SU-DHL-6 (cell line): ENCODE results near the gene TPST2.

ENCODE experiments used
- H2AFZ ChIP-seq: fragments of 200-600 bp; sonication (generic); 2 replicates; pipeline ENCODE4 v1.6.1; 2014; ENCODE audit warnings: low read depth, mild to moderate bottlenecking, moderate library complexity, mixed read lengths, antibody characterized with exemption, low read length; ENCODE audit not compliant: severe bottlenecking
- H3F3A ChIP-seq: fragments of 200-600 bp; shearing (Covaris generic); 2 replicates; pipeline ENCODE4 v1.6.0; 2016; ENCODE audit warnings: antibody characterized with exemption, mild to moderate bottlenecking; ENCODE audit not compliant: insufficient read depth
- H3K27ac ChIP-seq: fragments of 200-600 bp; sonication (generic); 2 replicates; pipeline ENCODE4 v1.5.1; 2016; ENCODE audit warnings: low read depth, mild to moderate bottlenecking, low read length, moderate library complexity, mixed read lengths
- H3K27me3 ChIP-seq: fragments of 200-600 bp; sonication (generic), shearing (Covaris generic); 2 replicates; pipeline ENCODE4 v1.6.0; 2014; ENCODE audit warnings: mild to moderate bottlenecking, low read length
- H3K36me3 ChIP-seq: fragments of 200-600 bp; sonication (generic); 2 replicates; pipeline ENCODE4 v1.6.1; 2014; ENCODE audit warnings: mild to moderate bottlenecking, low read length, mixed read lengths
- H3K4me2 ChIP-seq: fragments of 300-600, 200-600 bp; shearing (Covaris generic), sonication (generic); 2 replicates; pipeline ENCODE4 v1.6.0; 2014; ENCODE audit warnings: low read length, low read depth, mild to moderate bottlenecking; ENCODE audit not compliant: poor library complexity, severe bottlenecking
- H3K4me3 ChIP-seq: fragments of 200-600 bp; sonication (generic); 2 replicates; pipeline ENCODE4 v1.5.1; 2014; ENCODE audit warnings: antibody characterized with exemption, low read length, mild to moderate bottlenecking, mixed read lengths; ENCODE audit not compliant: insufficient read depth, poor library complexity, severe bottlenecking
- H3K79me2 ChIP-seq: fragments of 200-600 bp; sonication (generic); 2 replicates; pipeline ENCODE4 v1.6.1; 2014; ENCODE audit warnings: mild to moderate bottlenecking, low read length, moderate library complexity; ENCODE audit not compliant: insufficient read depth
- H3K9ac ChIP-seq: fragments of 200-600 bp; sonication (generic); 2 replicates; pipeline ENCODE4 v1.7.0; 2014; ENCODE audit warnings: mild to moderate bottlenecking, low read length
- H3K9me2 ChIP-seq: fragments of 200-600 bp; sonication (generic); replicated peaks from 2 replicates; pipeline ENCODE4 v1.6.1; 2014; ENCODE audit warnings: low read length; ENCODE audit not compliant: insufficient read depth
- H3K9me3 ChIP-seq: fragments of 200-600 bp; sonication (generic); 2 replicates; pipeline ENCODE4 v1.6.1; 2014; ENCODE audit warnings: low read length, mixed read lengths; ENCODE audit not compliant: insufficient read depth
- H4K20me1 ChIP-seq: fragments of 200-600 bp; sonication (generic); 2 replicates; pipeline ENCODE4 v1.6.1; 2014; ENCODE audit warnings: low read depth, mild to moderate bottlenecking, antibody characterized with exemption, low read length, moderate library complexity, mixed read lengths
- EZH2phosphoT487 ChIP-seq: fragments of 200-600 bp; sonication (generic), shearing (Covaris generic); conservative IDR thresholded peaks from 2 replicates; pipeline ENCODE4 v1.6.1; 2018; ENCODE audit warnings: mild to moderate bottlenecking, antibody characterized with exemption, low read length, moderate library complexity, mixed read lengths
- TF ChIP-seq, protein P1 (sequence below): fragments of 200-600 bp; sonication (generic); IDR thresholded peaks from one replicate; pipeline ENCODE4 v1.5.1; 2017; ENCODE audit warnings: antibody characterized with exemption, mild to moderate bottlenecking, low read length, moderate library complexity; ENCODE audit not compliant: insufficient read depth, poor library complexity, severe bottlenecking

The TPST2 gene

DNA sequence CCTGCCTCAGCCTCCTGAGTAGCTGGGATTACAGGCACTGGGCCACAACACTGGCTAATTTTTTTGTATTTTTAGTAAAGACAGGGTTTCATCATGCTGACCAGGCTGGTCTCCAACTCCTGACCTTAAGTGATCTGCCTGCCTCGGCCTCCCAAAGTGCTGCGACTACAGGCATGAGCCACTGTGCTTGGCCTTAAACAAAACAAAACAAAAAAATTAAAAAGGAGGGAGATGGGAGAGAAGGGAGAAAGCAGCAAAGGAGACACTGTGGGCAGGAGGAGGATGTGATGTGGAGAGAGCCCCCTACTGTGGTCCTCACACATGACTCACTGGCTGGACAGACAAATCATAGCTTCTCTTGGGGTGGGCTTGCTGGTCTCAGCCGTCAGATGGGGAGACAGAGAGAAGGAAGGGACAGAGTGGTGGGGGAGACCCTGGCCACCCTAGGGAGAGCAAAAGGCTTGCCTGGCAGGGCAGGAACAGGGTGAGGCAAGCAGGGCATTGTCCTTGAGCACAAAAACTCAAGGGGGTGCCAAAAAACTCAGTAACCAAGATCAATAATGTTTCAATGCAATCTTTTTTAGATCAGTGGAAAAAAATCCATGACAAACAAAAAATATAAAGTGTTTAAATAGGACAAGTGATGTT is 31.6 kb downstream of the TPST2 start:
- Histone ChIP-seq H3F3A (no peaks in the 10 kb centered on the region), H3K27ac (no peak overlapping the region), H3K4me2 (no peak overlapping the region), H3K9me2 (no peaks in the 10 kb centered on the region), H3K9me3 (no peaks in the 10 kb centered on the region), H2AFZ (no peak overlapping the region), H3K9ac (no peak overlapping the region), H3K36me3 (no peaks in the 10 kb centered on the region), H3K4me3 (no peak overlapping the region), H4K20me1 (no peaks in the 10 kb centered on the region), H3K27me3 (no peaks in the 10 kb centered on the region), H3K79me2 (peaks cover 17% of the 10 kb centered on the region; the same call in 1 of the 2 replicates)
- TF ChIP-seq EZH2phosphoT487, result no peak
- TF ChIP-seq, protein P1, sequence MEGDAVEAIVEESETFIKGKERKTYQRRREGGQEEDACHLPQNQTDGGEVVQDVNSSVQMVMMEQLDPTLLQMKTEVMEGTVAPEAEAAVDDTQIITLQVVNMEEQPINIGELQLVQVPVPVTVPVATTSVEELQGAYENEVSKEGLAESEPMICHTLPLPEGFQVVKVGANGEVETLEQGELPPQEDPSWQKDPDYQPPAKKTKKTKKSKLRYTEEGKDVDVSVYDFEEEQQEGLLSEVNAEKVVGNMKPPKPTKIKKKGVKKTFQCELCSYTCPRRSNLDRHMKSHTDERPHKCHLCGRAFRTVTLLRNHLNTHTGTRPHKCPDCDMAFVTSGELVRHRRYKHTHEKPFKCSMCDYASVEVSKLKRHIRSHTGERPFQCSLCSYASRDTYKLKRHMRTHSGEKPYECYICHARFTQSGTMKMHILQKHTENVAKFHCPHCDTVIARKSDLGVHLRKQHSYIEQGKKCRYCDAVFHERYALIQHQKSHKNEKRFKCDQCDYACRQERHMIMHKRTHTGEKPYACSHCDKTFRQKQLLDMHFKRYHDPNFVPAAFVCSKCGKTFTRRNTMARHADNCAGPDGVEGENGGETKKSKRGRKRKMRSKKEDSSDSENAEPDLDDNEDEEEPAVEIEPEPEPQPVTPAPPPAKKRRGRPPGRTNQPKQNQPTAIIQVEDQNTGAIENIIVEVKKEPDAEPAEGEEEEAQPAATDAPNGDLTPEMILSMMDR, result no peak

DNA sequence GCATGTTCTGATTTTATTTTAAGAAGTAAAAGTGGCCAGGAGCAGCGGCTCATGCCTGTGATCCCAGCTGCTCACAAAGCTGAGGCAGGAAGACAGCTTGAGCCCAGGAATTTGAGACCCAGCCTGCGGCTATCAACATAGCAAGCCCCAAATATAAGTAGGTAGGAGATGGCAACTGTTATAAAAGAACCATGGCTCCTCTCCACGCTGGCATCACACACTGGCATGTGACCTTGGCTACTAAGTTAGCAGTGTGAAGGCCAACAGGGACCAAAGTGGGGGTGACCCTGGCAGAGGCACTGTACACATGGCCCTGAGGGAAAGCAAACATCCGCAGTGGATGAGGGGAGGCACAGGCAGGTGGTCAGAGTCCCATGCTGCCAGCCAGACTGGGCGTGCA is 33.0 kb downstream of the TPST2 start:
- no peaks in the 10 kb centered on the region for H3K27me3 ChIP-seq
- H3K27ac ChIP-seq, result no peak overlapping the region
- no peaks in the 10 kb centered on the region for H3K9me2 ChIP-seq
- no peak overlapping the region for H3K4me3 ChIP-seq
- no peaks in the 10 kb centered on the region for H3F3A ChIP-seq
- TF ChIP-seq, protein P1, result no peak
- TF ChIP-seq EZH2phosphoT487, result no peak
- no peaks in the 10 kb centered on the region for H3K36me3 ChIP-seq
- H3K79me2 ChIP-seq, result peaks cover 13% of the 10 kb centered on the region; the same call in 1 of the 2 replicates
- H3K9me3 ChIP-seq, result no peaks in the 10 kb centered on the region
- H3K9ac ChIP-seq, result no peak overlapping the region
- H4K20me1 ChIP-seq, result no peaks in the 10 kb centered on the region
- no peak overlapping the region for H3K4me2 ChIP-seq
- no peak overlapping the region for H2AFZ ChIP-seq

DNA sequence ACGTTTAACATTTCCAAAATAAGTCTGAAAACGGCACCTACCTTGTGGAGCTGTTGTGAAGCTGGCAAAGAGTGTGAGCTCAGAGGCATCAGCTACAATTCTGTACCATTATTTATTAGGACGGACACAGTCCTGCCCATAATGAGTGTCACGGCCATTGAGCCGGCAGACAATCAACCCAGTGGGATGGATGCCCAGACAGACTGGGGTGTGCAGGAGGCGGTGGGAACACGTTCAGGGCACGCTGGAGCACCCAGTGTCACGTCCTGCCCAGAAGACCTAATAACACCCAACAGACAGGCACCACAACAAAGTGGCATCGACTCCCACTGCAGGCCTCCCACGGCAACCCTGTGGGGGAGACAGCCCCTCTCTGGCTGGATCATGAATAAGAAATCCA is 34.5 kb downstream of the TPST2 start:
- no peak overlapping the region for H3K27ac ChIP-seq
- peaks cover 10% of the 10 kb centered on the region; the same call in 1 of the 2 replicates for H3K79me2 ChIP-seq
- no peaks in the 10 kb centered on the region for H4K20me1 ChIP-seq
- no peaks in the 10 kb centered on the region for H3F3A ChIP-seq
- H3K36me3 ChIP-seq, result no peaks in the 10 kb centered on the region
- no peak overlapping the region for H3K4me3 ChIP-seq
- no peak overlapping the region for H3K9ac ChIP-seq
- H3K9me3 ChIP-seq, result no peaks in the 10 kb centered on the region
- no peaks in the 10 kb centered on the region for H3K9me2 ChIP-seq
- no peaks in the 10 kb centered on the region for H3K27me3 ChIP-seq
- H3K4me2 ChIP-seq, result no peak overlapping the region
- no peak overlapping the region for H2AFZ ChIP-seq
- TF ChIP-seq, protein P1, result no peak
- TF ChIP-seq EZH2phosphoT487, result no peak
